Measurements from ENCODE around the gene MIF4GD.
"Not testable (repeated sequence)": the region's sequence is repeated elsewhere in the genome, so short reads cannot be mapped to it uniquely, and the experiment has no call there.

MIF4GD gene

GRCh38 chr17:75288359-75288758, 17.3 kb upstream of the MIF4GD start:
- Histone ChIP-seq H3K27me3 (ENCODE audit: control insufficient read depth, insufficient read depth, low read length, poor library complexity, severe bottlenecking) (peaks cover 18% of the 10 kb centered on the region), H3K27ac (ENCODE audit: insufficient read depth, low read depth, low read length, poor library complexity, severe bottlenecking) (no peak overlapping the region), H3K4me1 (ENCODE audit: control insufficient read depth, insufficient read depth, low read length) (no peaks in the 10 kb centered on the region), H3K36me3 (ENCODE audit: control insufficient read depth, insufficient read depth, low read length) (no peaks in the 10 kb centered on the region), H3K9me3 (ENCODE audit: control insufficient read depth, low read length) (no peaks in the 10 kb centered on the region), H3K4me3 (ENCODE audit: insufficient read depth, low read depth, low read length) (peak overlapping the region; percentile 88)
- no CpG with 5 or more reads among the region's 2 CpGs for WGBS, 2 experiments

GRCh38 chr17:75287221-75287620, 16.2 kb upstream of the MIF4GD start:
- Histone ChIP-seq H3K27me3 (ENCODE audit: control insufficient read depth, insufficient read depth, low read length, poor library complexity, severe bottlenecking) (peaks cover 18% of the 10 kb centered on the region), H3K36me3 (ENCODE audit: control insufficient read depth, insufficient read depth, low read length) (no peaks in the 10 kb centered on the region), H3K27ac (ENCODE audit: insufficient read depth, low read depth, low read length, poor library complexity, severe bottlenecking) (no peak overlapping the region), H3K4me1 (ENCODE audit: control insufficient read depth, insufficient read depth, low read length) (no peaks in the 10 kb centered on the region), H3K4me3 (ENCODE audit: insufficient read depth, low read depth, low read length) (no peak overlapping the region), H3K9me3 (ENCODE audit: control insufficient read depth, low read length) (no peaks in the 10 kb centered on the region)
- 94 to 97% methylated on average over 9 of the region's 9 CpGs for WGBS, 2 experiments

- 92 to 94% methylated on average over 6 of the region's 6 CpGs for WGBS, 2 experiments
- H3K4me1 ChIP-seq (ENCODE audit: control insufficient read depth, insufficient read depth, low read length): no peaks in the 10 kb centered on the region
- H3K36me3 ChIP-seq (ENCODE audit: control insufficient read depth, insufficient read depth, low read length): no peaks in the 10 kb centered on the region
- H3K4me3 ChIP-seq (ENCODE audit: insufficient read depth, low read depth, low read length): no peak overlapping the region
- H3K9me3 ChIP-seq (ENCODE audit: control insufficient read depth, low read length): no peaks in the 10 kb centered on the region
- H3K27ac ChIP-seq (ENCODE audit: insufficient read depth, low read depth, low read length, poor library complexity, severe bottlenecking): no peak overlapping the region
- H3K27me3 ChIP-seq (ENCODE audit: control insufficient read depth, insufficient read depth, low read length, poor library complexity, severe bottlenecking): peaks cover 15% of the 10 kb centered on the region
Measured at GRCh38 chr17:75285123-75285522, 14.1 kb upstream of the MIF4GD start.

- not testable (repeated sequence) for H3K27me3 ChIP-seq (ENCODE audit: control insufficient read depth, insufficient read depth, low read length, poor library complexity, severe bottlenecking); H3K4me1 ChIP-seq (ENCODE audit: control insufficient read depth, insufficient read depth, low read length); H3K4me3 ChIP-seq (ENCODE audit: insufficient read depth, low read depth, low read length); H3K9me3 ChIP-seq (ENCODE audit: control insufficient read depth, low read length); H3K27ac ChIP-seq (ENCODE audit: insufficient read depth, low read depth, low read length, poor library complexity, severe bottlenecking); H3K36me3 ChIP-seq (ENCODE audit: control insufficient read depth, insufficient read depth, low read length)
- whole genome bisulfite sequencing, 2 experiments: 93 to 95% methylated on average over 4 of the region's 4 CpGs
Measured at GRCh38 chr17:75280189-75280588, 9.2 kb upstream of the MIF4GD start.

GRCh38 chr17:75277664-75278071, 6.6 kb upstream of the MIF4GD start:
- Histone ChIP-seq H3K9me3 (ENCODE audit: control insufficient read depth, low read length) (no peaks in the 10 kb centered on the region), H3K36me3 (ENCODE audit: control insufficient read depth, insufficient read depth, low read length) (no peaks in the 10 kb centered on the region), H3K4me1 (ENCODE audit: control insufficient read depth, insufficient read depth, low read length) (no peaks in the 10 kb centered on the region), H3K4me3 (ENCODE audit: insufficient read depth, low read depth, low read length) (no peak overlapping the region), H3K27ac (ENCODE audit: insufficient read depth, low read depth, low read length, poor library complexity, severe bottlenecking) (no peak overlapping the region), H3K27me3 (ENCODE audit: control insufficient read depth, insufficient read depth, low read length, poor library complexity, severe bottlenecking) (no peaks in the 10 kb centered on the region)
- 91 to 95% methylated on average over 6 of the region's 6 CpGs for WGBS, 2 experiments

GRCh38 chr17:75273977-75274708, 3.1 kb upstream of the MIF4GD start:
- no peaks in the 10 kb centered on the region for H3K9me3 ChIP-seq (ENCODE audit: control insufficient read depth, low read length)
- H3K4me1 ChIP-seq (ENCODE audit: control insufficient read depth, insufficient read depth, low read length): peaks cover 7% of the 10 kb centered on the region
- no peaks in the 10 kb centered on the region for H3K36me3 ChIP-seq (ENCODE audit: control insufficient read depth, insufficient read depth, low read length)
- WGBS, 2 experiments: 91 to 95% methylated on average over 7 of the region's 7 CpGs
- no peak overlapping the region for H3K4me3 ChIP-seq (ENCODE audit: insufficient read depth, low read depth, low read length)
- H3K27ac ChIP-seq (ENCODE audit: insufficient read depth, low read depth, low read length, poor library complexity, severe bottlenecking): no peak overlapping the region
- H3K27me3 ChIP-seq (ENCODE audit: control insufficient read depth, insufficient read depth, low read length, poor library complexity, severe bottlenecking): peaks cover 7% of the 10 kb centered on the region

- Histone ChIP-seq H3K27ac (ENCODE audit: insufficient read depth, low read depth, low read length, poor library complexity, severe bottlenecking) (no peak overlapping the region), H3K9me3 (ENCODE audit: control insufficient read depth, low read length) (no peaks in the 10 kb centered on the region), H3K27me3 (ENCODE audit: control insufficient read depth, insufficient read depth, low read length, poor library complexity, severe bottlenecking) (peaks cover 7% of the 10 kb centered on the region), H3K4me1 (ENCODE audit: control insufficient read depth, insufficient read depth, low read length) (peaks cover 7% of the 10 kb centered on the region), H3K4me3 (ENCODE audit: insufficient read depth, low read depth, low read length) (no peak overlapping the region), H3K36me3 (ENCODE audit: control insufficient read depth, insufficient read depth, low read length) (no peaks in the 10 kb centered on the region)
- 93 to 99% methylated on average over 3 of the region's 3 CpGs for WGBS, 2 experiments
Measured at GRCh38 chr17:75272848-75273184, 1.8 kb upstream of the MIF4GD start.

- Histone ChIP-seq H3K36me3 (ENCODE audit: control insufficient read depth, insufficient read depth, low read length) (no peaks in the 10 kb centered on the region), H3K27ac (ENCODE audit: insufficient read depth, low read depth, low read length, poor library complexity, severe bottlenecking) (no peak overlapping the region), H3K27me3 (ENCODE audit: control insufficient read depth, insufficient read depth, low read length, poor library complexity, severe bottlenecking) (peaks cover 7% of the 10 kb centered on the region), H3K4me1 (ENCODE audit: control insufficient read depth, insufficient read depth, low read length) (peaks cover 7% of the 10 kb centered on the region), H3K9me3 (ENCODE audit: control insufficient read depth, low read length) (no peaks in the 10 kb centered on the region), H3K4me3 (ENCODE audit: insufficient read depth, low read depth, low read length) (peak overlapping the region; percentile 96)
- WGBS, 2 experiments: 71% methylated on average over 24 of the region's 24 CpGs
Measured at GRCh38 chr17:75271955-75272847, 1.2 kb upstream of the MIF4GD start.

- Histone ChIP-seq H3K36me3 (ENCODE audit: control insufficient read depth, insufficient read depth, low read length) (peaks cover 5% of the 10 kb centered on the region), H3K27ac (ENCODE audit: insufficient read depth, low read depth, low read length, poor library complexity, severe bottlenecking) (no peak overlapping the region), H3K4me1 (ENCODE audit: control insufficient read depth, insufficient read depth, low read length) (peaks cover 7% of the 10 kb centered on the region), H3K4me3 (ENCODE audit: insufficient read depth, low read depth, low read length) (peak overlapping the region; percentile 96), H3K9me3 (ENCODE audit: control insufficient read depth, low read length) (no peaks in the 10 kb centered on the region), H3K27me3 (ENCODE audit: control insufficient read depth, insufficient read depth, low read length, poor library complexity, severe bottlenecking) (peaks cover 7% of the 10 kb centered on the region)
- 1% methylated on average over 74 of the region's 74 CpGs for WGBS, 2 experiments
Measured at GRCh38 chr17:75271233-75271954, 363 bp upstream of the MIF4GD start.
